Rectal smooth muscle tissue (tissue), 1 donor: Measurements from ENCODE around the gene ANKRD18A.
A peak's percentile ranks its signal among the peaks of the same experiment; 100 is the strongest.

Experiments
- H3K27ac ChIP-seq: one replicate; pipeline ENCODE4 v1.7.0; 2013; ENCODE audit warnings: low read depth, low read length, inconsistent platforms
- H3K27me3 ChIP-seq: one replicate; pipeline ENCODE4 v1.7.0; 2013; ENCODE audit warnings: low read length; ENCODE audit not compliant: control insufficient read depth, insufficient read depth
- H3K36me3 ChIP-seq: one replicate; pipeline ENCODE4 v1.7.0; 2013; ENCODE audit warnings: low read length; ENCODE audit not compliant: control insufficient read depth, insufficient read depth
- H3K4me1 ChIP-seq: one replicate; pipeline ENCODE4 v1.7.0; 2013; ENCODE audit warnings: low read length; ENCODE audit not compliant: control insufficient read depth, insufficient read depth
- H3K4me3 ChIP-seq: one replicate; pipeline ENCODE4 v1.7.0; 2013; ENCODE audit warnings: low read length
- H3K9ac ChIP-seq: one replicate; pipeline ENCODE4 v1.7.0; 2013; ENCODE audit warnings: low read length

Gene ANKRD18A

DNA sequence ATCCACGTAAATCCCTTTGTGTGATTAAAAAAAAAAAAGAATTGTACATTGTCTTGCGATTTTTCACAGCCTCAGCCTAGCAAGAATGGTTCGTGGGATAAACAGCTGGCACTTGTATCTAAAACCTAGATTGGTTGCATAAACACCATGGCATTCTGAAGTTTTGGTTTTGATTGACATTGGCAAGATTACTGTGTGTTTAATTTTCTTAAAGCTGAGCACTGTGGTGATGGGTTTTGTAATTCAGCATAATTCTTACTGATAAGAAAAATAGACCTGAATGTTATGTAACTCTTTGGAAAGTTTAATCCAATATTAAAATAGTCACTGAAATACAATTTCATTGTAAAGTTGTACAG lies 23.4 kb upstream of the ANKRD18A start:
- Histone ChIP-seq H3K9ac (no peak overlapping the region), H3K4me3 (no peak overlapping the region), H3K4me1 (no peaks in the 10 kb centered on the region), H3K27me3 (no peaks in the 10 kb centered on the region), H3K36me3 (no peaks in the 10 kb centered on the region), H3K27ac (no peak overlapping the region)

DNA sequence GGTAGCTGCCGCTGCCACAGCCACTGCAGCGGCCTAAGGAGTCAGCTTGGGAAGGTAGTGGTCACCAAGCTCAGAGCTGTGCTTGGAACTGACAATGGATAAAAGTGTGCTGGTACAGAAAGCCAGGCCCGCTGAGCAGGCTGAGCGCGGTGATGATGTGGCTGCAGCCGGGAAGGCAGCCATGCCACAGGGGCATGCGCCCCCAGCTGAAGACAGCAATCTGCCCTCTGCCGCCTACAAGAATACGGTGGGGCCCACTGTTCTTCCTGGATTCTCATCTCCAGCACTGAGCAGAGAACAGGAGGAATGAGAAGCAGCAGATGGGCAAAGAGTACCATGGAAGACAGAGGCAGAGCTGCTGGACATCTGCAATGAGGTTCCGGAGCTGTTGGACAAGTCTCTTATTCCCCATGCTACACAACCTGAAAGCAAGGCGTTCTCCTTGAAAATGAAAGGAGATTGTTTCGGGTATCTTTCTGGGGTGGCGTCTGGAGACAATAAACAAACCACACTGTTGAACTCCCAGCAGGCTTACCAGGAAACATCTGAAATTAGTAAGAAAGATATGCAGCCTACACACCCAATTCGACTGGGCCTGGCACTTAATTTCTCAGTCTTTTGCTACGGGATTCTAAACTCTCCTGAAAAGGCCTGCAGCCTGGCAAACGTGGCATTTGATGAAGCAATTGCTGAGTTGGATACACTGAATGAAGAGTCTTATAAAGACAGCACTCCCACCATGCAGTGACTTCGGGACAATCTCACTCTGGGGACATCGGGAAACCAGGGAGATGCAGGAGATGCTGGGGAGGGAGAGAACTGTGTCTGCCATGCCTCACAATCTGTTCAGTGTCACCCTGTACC lies 22.8 kb upstream of the ANKRD18A start:
- H3K36me3 ChIP-seq = no peaks in the 10 kb centered on the region
- H3K9ac ChIP-seq = no peak overlapping the region
- no peak overlapping the region for H3K27ac ChIP-seq
- no peaks in the 10 kb centered on the region for H3K4me1 ChIP-seq
- H3K4me3 ChIP-seq = no peak overlapping the region
- H3K27me3 ChIP-seq = no peaks in the 10 kb centered on the region

GRCh38 chr9:38641985-38642864 lies 21.8 kb upstream of the ANKRD18A start:
- no peak overlapping the region for H3K4me3 ChIP-seq
- no peaks in the 10 kb centered on the region for H3K36me3 ChIP-seq
- H3K4me1 ChIP-seq = no peaks in the 10 kb centered on the region
- H3K9ac ChIP-seq = no peak overlapping the region
- H3K27me3 ChIP-seq = no peaks in the 10 kb centered on the region
- H3K27ac ChIP-seq = no peak overlapping the region

DNA sequence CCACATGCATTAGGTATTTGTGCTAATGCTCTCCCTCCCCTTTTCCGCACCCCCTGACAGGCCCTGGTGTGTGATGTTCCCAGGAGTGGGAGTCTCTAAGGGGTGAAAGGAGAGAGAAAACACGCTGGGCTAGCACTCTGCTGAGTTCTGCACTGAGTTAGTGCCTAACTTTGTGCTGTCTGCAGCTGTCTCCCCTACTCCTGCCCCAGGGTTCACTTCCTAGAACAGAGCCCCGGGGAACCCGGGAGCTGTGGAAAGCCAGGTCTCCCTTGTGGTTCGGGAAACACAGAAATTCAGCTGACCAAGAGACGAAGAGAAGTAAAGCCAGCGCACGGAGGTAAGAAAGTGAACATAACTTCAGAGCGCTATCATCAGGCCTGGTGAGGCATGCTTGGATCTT lies 20.7 kb upstream of the ANKRD18A start:
- no peak overlapping the region for H3K27ac ChIP-seq
- no peaks in the 10 kb centered on the region for H3K4me1 ChIP-seq
- no peaks in the 10 kb centered on the region for H3K27me3 ChIP-seq
- no peak overlapping the region for H3K9ac ChIP-seq
- no peak overlapping the region for H3K4me3 ChIP-seq
- no peaks in the 10 kb centered on the region for H3K36me3 ChIP-seq

DNA sequence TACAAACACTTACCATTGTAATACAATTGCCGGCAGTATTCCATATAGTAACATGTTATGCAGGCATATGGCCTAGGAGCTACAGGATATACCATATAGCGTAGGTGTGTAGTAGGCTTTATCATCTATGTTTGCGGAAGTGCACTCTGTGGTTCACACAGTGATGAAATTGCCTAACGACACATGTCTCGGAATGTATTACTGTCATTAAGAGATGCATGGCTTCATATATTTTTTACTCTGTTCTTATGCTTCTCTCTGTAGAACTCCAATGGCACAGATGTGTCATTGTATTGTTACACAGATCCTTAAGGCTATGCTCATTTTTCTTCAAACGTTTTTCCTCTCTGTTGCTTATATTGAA lies 19.2 kb upstream of the ANKRD18A start:
- H3K4me3 ChIP-seq = no peak overlapping the region
- no peaks in the 10 kb centered on the region for H3K27me3 ChIP-seq
- H3K9ac ChIP-seq = no peak overlapping the region
- H3K4me1 ChIP-seq = no peaks in the 10 kb centered on the region
- no peaks in the 10 kb centered on the region for H3K36me3 ChIP-seq
- no peak overlapping the region for H3K27ac ChIP-seq

DNA sequence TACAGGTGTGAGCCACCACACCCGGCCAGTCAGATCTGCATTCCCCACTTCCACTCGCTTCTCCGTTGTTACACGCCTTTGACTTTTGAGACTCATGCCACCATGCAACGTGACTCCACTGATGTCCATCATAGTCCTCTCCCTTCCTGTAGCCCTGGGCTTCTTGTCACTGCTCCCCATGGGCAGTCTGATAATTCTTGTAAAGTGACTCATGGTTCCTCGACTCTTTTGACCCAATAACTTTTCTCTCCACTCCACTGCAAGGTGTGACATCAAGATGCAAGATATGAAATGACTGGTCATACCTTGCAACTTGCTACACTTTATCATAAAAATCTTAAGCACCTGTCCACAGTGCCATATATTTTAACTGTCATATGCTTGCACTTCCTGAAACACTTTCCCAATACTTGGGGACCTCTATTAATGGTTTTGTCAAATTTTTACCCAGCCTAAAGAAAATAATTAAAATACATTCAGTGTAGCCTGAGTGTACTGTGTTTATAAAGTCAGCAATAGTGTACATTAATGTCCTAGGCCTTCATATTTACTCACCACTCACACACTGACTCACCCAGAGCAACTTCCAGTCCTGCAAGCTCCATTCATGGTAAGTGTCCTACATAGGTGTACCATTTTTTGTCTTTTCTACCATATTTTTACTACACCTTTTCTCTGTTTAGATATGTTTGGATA lies 18.6 kb upstream of the ANKRD18A start:
- no peak overlapping the region for H3K9ac ChIP-seq
- no peak overlapping the region for H3K4me3 ChIP-seq
- H3K27me3 ChIP-seq = no peaks in the 10 kb centered on the region
- no peaks in the 10 kb centered on the region for H3K36me3 ChIP-seq
- no peak overlapping the region for H3K27ac ChIP-seq
- H3K4me1 ChIP-seq = no peaks in the 10 kb centered on the region

GRCh38 chr9:38634315-38634714 lies 13.9 kb upstream of the ANKRD18A start:
- H3K4me3 ChIP-seq = no peak overlapping the region
- H3K4me1 ChIP-seq = no peaks in the 10 kb centered on the region
- H3K36me3 ChIP-seq = no peaks in the 10 kb centered on the region
- H3K27ac ChIP-seq = no peak overlapping the region
- no peaks in the 10 kb centered on the region for H3K27me3 ChIP-seq
- H3K9ac ChIP-seq = no peak overlapping the region

DNA sequence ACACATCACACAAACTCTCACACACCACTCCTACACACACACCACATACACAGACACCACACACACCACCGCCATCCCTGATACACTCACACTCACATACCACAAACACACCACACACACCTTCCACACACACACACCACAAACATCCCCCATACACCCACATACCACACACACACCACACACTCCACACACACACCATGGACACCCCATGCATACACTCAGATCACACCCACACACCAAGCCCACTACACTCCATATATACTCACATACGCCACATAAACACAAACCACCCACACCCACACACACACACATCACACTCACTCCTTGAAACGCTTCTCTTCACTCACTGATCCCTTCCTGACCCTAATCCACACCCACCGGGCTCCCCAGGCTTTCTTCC lies 9.1 kb upstream of the ANKRD18A start:
- no peaks in the 10 kb centered on the region for H3K36me3 ChIP-seq
- no peaks in the 10 kb centered on the region for H3K27me3 ChIP-seq

GRCh38 chr9:38626006-38626405 lies 5.6 kb upstream of the ANKRD18A start:
- Histone ChIP-seq H3K27me3 (peaks cover 11% of the 10 kb centered on the region), H3K27ac (no peak overlapping the region), H3K36me3 (no peaks in the 10 kb centered on the region), H3K4me1 (no peaks in the 10 kb centered on the region), H3K4me3 (no peak overlapping the region), H3K9ac (no peak overlapping the region)

More for the DNA sequence above, 9.1 kb upstream of the ANKRD18A start:
- no peak overlapping the region for H3K9ac ChIP-seq
- H3K27ac ChIP-seq = no peak overlapping the region
- no peaks in the 10 kb centered on the region for H3K4me1 ChIP-seq
- H3K4me3 ChIP-seq = no peak overlapping the region

DNA sequence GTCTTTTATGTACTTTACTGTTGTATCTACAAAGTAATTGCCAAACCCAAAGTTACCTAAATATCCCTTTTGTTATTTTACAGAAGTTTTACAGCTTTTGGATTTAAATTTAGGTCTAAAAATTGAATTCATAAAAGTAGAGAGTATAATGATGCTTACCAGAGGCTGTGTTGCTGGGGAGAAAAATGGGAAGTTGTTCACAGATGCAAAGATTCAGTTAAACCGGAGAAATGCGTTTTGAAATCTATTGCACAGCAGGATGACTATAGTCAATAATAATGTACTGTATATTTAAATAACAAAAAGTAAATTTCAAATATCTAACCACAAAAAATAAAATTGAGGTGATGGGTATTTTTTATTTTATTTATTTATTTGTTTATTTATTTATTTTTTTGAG lies 2.6 kb upstream of the ANKRD18A start:
- Histone ChIP-seq H3K27ac (no peak overlapping the region), H3K4me3 (no peak overlapping the region), H3K36me3 (no peaks in the 10 kb centered on the region), H3K27me3 (peaks cover 18% of the 10 kb centered on the region), H3K9ac (no peak overlapping the region), H3K4me1 (no peaks in the 10 kb centered on the region)

DNA sequence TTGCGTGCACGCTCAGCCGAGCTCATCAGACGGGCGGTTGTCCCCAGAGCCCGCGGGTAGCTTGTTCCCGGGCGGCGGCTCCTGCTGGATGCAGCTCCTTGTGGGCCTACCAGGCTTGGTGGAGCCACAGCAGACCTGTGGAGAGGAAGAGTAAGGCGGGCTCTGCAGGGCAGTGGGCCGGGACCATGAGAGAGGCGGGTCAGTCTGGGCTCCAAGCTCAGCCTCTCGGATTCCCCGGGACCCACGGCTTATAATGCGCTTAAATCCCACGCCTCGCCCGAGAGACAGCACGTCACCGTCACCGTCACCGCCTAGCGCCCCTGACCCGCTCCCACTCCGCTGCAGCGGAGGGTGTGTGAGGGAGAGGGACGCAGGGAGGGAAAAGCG lies 1.9 kb upstream of the ANKRD18A start:
- Histone ChIP-seq H3K9ac (no peak overlapping the region), H3K36me3 (no peaks in the 10 kb centered on the region), H3K27me3 (peaks cover 18% of the 10 kb centered on the region), H3K4me1 (no peaks in the 10 kb centered on the region), H3K4me3 (peak overlapping the region; percentile 52), H3K27ac (no peak overlapping the region)

- Histone ChIP-seq H3K27ac (no peak overlapping the region), H3K36me3 (no peaks in the 10 kb centered on the region), H3K9ac (no peak overlapping the region), H3K4me3 (peak overlapping the region; percentile 65), H3K4me1 (no peaks in the 10 kb centered on the region), H3K27me3 (peaks cover 18% of the 10 kb centered on the region)
Measured at GRCh38 chr9:38621434-38622287, 1.3 kb upstream of the ANKRD18A start.
